IMR-90 (cell line): ENCODE measurements around the gene ADCY9. TPM values are rescaled to one million over a fixed set of nuclear protein-coding genes. Genes with fewer than 3 reads are reported as not detected.
A peak's percentile ranks its signal among the peaks of the same experiment; 100 is the strongest.
"Not testable (repeated sequence)": the region's sequence is repeated elsewhere in the genome, so short reads cannot be mapped to it uniquely, and the experiment has no call there.

Experiments
- ATAC-seq: fragments of 200-7000 bp; cut with Tn5 transposase; 2 replicates; pipeline ENCODE4 v1.9.1; 2020; ENCODE audit warnings: low read depth, mild to moderate bottlenecking, moderate library complexity
- BruUV-seq: library from RNA; stranded (reverse); fragments of 400-500 nt; replicated peaks from 2 replicates; lab custom pipeline; 2021; lab: Mats Ljungman, UMichigan
- CTCF ChIA-PET: fragments of 300-600 bp; formaldehyde crosslinking; extraction: SDS; loops from one replicate; lab custom pipeline; 2021; ENCODE audit warnings: antibody characterized with exemption; lab: Yijun Ruan, JAX
- POLR2A ChIA-PET: fragments of 300-600 bp; sonication (Branson Sonifier 250); formaldehyde crosslinking; loops from one replicate; lab custom pipeline; 2022; ENCODE audit warnings: antibody characterized with exemption; ENCODE audit not compliant: unreplicated experiment; lab: Charles Lee
- DNase-seq: peaks from one replicate; pipeline ENCODE4 v3.0.0; 2013
- H2AFZ ChIP-seq: replicated peaks from 2 replicates; pipeline ENCODE3; 2013; ENCODE audit warnings: low read length, mild to moderate bottlenecking; ENCODE audit not compliant: poor library complexity
- H2AK5ac ChIP-seq: 2 replicates; pipeline ENCODE4 v1.6.1; 2013; ENCODE audit warnings: low read depth, low read length, inconsistent platforms
- H2AK9ac ChIP-seq: replicated peaks from 2 replicates; pipeline ENCODE3; 2013; ENCODE audit warnings: mild to moderate bottlenecking, low read depth, low read length, moderate library complexity; ENCODE audit not compliant: poor library complexity
- H2BK120ac ChIP-seq: 2 replicates; pipeline ENCODE4 v1.6.1; 2013; ENCODE audit warnings: low read depth, low read length, inconsistent platforms
- H2BK15ac ChIP-seq: 3 replicates; pipeline ENCODE4 v1.6.1; 2013; ENCODE audit warnings: low read depth, low read length, inconsistent platforms
- H2BK20ac ChIP-seq: 2 replicates; pipeline ENCODE4 v1.6.1; 2013; ENCODE audit warnings: low read depth, mild to moderate bottlenecking, inconsistent platforms, low read length, moderate library complexity
- H2BK5ac ChIP-seq: 2 replicates; pipeline ENCODE4 v1.6.1; 2013; ENCODE audit warnings: mild to moderate bottlenecking, low read depth, low read length, inconsistent platforms; ENCODE audit not compliant: poor library complexity, severe bottlenecking
- H3K14ac ChIP-seq: replicated peaks from 2 replicates; pipeline ENCODE4 v1.6.1; 2013; ENCODE audit warnings: low read depth, low read length, inconsistent platforms
- H3K18ac ChIP-seq: 2 replicates; pipeline ENCODE4 v1.6.1; 2013; ENCODE audit warnings: low read depth, low read length, control low read depth
- H3K23ac ChIP-seq: 2 replicates; pipeline ENCODE4 v1.6.1; 2013; ENCODE audit warnings: low read depth, low read length, inconsistent platforms
- H3K27ac ChIP-seq: 2 replicates; pipeline ENCODE4 v1.5.1; 2013; ENCODE audit warnings: mild to moderate bottlenecking, control low read depth, low read length; ENCODE audit not compliant: insufficient read depth
- H3K27me3 ChIP-seq: 2 replicates; pipeline ENCODE4 v1.6.1; 2013; ENCODE audit warnings: low read length; ENCODE audit not compliant: control insufficient read depth, insufficient read depth
- H3K36me3 ChIP-seq: 2 replicates; pipeline ENCODE4 v1.6.1; 2013; ENCODE audit warnings: low read length, mixed read lengths; ENCODE audit not compliant: control insufficient read depth, insufficient read depth
- H3K4ac ChIP-seq: 2 replicates; pipeline ENCODE4 v1.6.1; 2013; ENCODE audit warnings: low read depth, low read length, inconsistent platforms
- H3K4me1 ChIP-seq: 2 replicates; pipeline ENCODE4 v1.6.1; 2013; ENCODE audit warnings: low read length, mixed read lengths; ENCODE audit not compliant: control insufficient read depth, insufficient read depth
- H3K4me2 ChIP-seq: 2 replicates; pipeline ENCODE4 v1.6.1; 2013; ENCODE audit warnings: low read depth, mild to moderate bottlenecking, control low read depth, low read length, moderate library complexity
- H3K4me3 ChIP-seq: 2 replicates; pipeline ENCODE4 v1.5.1; 2013; ENCODE audit warnings: low read depth, mild to moderate bottlenecking, control low read depth, low read length, moderate library complexity; ENCODE audit not compliant: insufficient read depth
- H3K56ac ChIP-seq: 2 replicates; pipeline ENCODE4 v1.6.1; 2013; ENCODE audit warnings: low read length, inconsistent platforms; ENCODE audit not compliant: insufficient read depth; ENCODE audit errors: extremely low read depth
- H3K79me1 ChIP-seq, 2 experiments: 2 replicates each; pipeline ENCODE4 v1.6.1; 2013; ENCODE audit warnings: low read length in 2 of 2, inconsistent platforms in 1 of 2, low read depth in 1 of 2
- H3K9ac ChIP-seq: 2 replicates; pipeline ENCODE4 v1.6.1; 2013; ENCODE audit warnings: low read depth, low read length, control low read depth
- H3K9me1 ChIP-seq: 2 replicates; pipeline ENCODE4 v1.6.1; 2013; ENCODE audit warnings: low read length, inconsistent platforms; ENCODE audit not compliant: insufficient read depth
- H3K9me3 ChIP-seq: 2 replicates; pipeline ENCODE4 v1.6.1; 2013; ENCODE audit warnings: low read length; ENCODE audit not compliant: control insufficient read depth, insufficient read depth
- H4K20me1 ChIP-seq: 2 replicates; pipeline ENCODE4 v1.6.1; 2013; ENCODE audit warnings: low read length, inconsistent platforms; ENCODE audit not compliant: insufficient read depth
- H4K5ac ChIP-seq: 2 replicates; pipeline ENCODE4 v1.6.1; 2013; ENCODE audit warnings: mild to moderate bottlenecking, low read depth, low read length, control low read depth
- H4K8ac ChIP-seq, 2 experiments: 2 replicates each; pipeline ENCODE4 v1.6.1; 2013; ENCODE audit warnings: low read depth in 2 of 2, low read length in 2 of 2, control low read depth in 1 of 2, inconsistent platforms in 1 of 2
- H4K91ac ChIP-seq: 2 replicates; pipeline ENCODE4 v1.6.1; 2013; ENCODE audit warnings: low read depth, low read length, inconsistent platforms; ENCODE audit not compliant: insufficient read depth
- WGBS, 2 experiments: methylation state at CpG; one replicate each; pipeline versions ENCODE4 v1.1.5 to v1.1.7; 2013; ENCODE audit warnings: missing lambda C conversion rate in 2 of 2; ENCODE audit not compliant: insufficient read length in 1 of 2; ENCODE audit errors: extremely low coverage in 2 of 2; 5-methylcytosine and 5-hydroxymethylcytosine counted together
- dilution Hi-C: fragments of 300-500 bp; cut with HindIII; formaldehyde crosslinking; loops from one replicate; pipeline ENCODE4 v1.14.3; 2018; ENCODE audit warnings: low sequenced_read_pairs; ENCODE audit not compliant: unreplicated experiment
- in situ Hi-C: fragments of 300-500 bp; cut with MboI; formaldehyde crosslinking; loops from 3 replicates; pipeline ENCODE4 v1.14.3; 2019; ENCODE audit warnings: low sequenced_read_pairs, inconsistent platforms, mixed read lengths
- intact Hi-C: fragments of 100-400 bp; cut with micrococcal nuclease; formaldehyde crosslinking; loops from 2 replicates; pipeline ENCODE4 v1.10.0; 2022
- polyA plus RNA-seq, 3 experiments: library from polyadenylated mRNA; depleted of rRNA; stranded (reverse); fragments of >200 nt; gene quantifications; 2 replicates each; pipeline ENCODE4 v1.2.3, GENCODE V29; 2012; ENCODE audit warnings: low replicate concordance in 1 of 3
- total RNA-seq: library from RNA; depleted of rRNA; stranded (reverse); fragments of >200 nt; gene quantifications from 2 replicates; pipeline ENCODE4 v1.2.3, GENCODE V29; 2012

The ADCY9 gene
- total and polyA plus RNA-seq, 2 of the 4 experiments (the other 2 are of a cell fraction): 5.4 to 12.5 TPM

GRCh38 chr16:4073150-4073549 lies 43.1 kb downstream of the ADCY9 start:
- H3K9ac ChIP-seq, in situ Hi-C loops, H3K27ac ChIP-seq, H3K18ac ChIP-seq, H4K5ac ChIP-seq, H3K4me3 ChIP-seq, H2AK9ac ChIP-seq, H3K27me3 ChIP-seq, BruUV-seq, H2AFZ ChIP-seq, H3K4ac ChIP-seq, H3K4me1 ChIP-seq, H3K4me2 ChIP-seq, H3K56ac ChIP-seq, ATAC-seq, H3K23ac ChIP-seq, intact Hi-C loops, H2BK15ac ChIP-seq, H2BK120ac ChIP-seq, H3K36me3 ChIP-seq, H3K9me3 ChIP-seq, dilution Hi-C loops, H3K9me1 ChIP-seq, H4K91ac ChIP-seq, CTCF ChIA-PET, H4K8ac ChIP-seq, H4K20me1 ChIP-seq, H2AK5ac ChIP-seq, H3K14ac ChIP-seq, H2BK20ac ChIP-seq, H2BK5ac ChIP-seq: not testable (repeated sequence)
- H3K79me1 ChIP-seq: peaks cover 16 to 74% of the 10 kb centered on the region in 2 experiments
- 100% methylated on average over 4 of the region's 9 CpGs; no CpG with 5 or more reads in 1 of the 2 experiments for WGBS, 2 experiments
- POLR2A ChIA-PET: interaction anchor here (0.6 kb wide), 1 partner anchor 264 kb away, joined by 3 read pairs; no protein-coding TSS in a partner anchor
- peak; percentile 19 for DNase-seq
